NCI-H446 treated with DMSO at 0.1 percent for 48 hours (cell line): ENCODE data around the gene REN.

Source experiments
- DNase-seq: peaks from one replicate; lab custom pipeline; 2025; lab: John Stamatoyannopoulos, UW

Gene REN

GRCh38 chr1:204106825-204107224 lies 59.3 kb downstream of the REN start:
- no peak for DNase-seq

GRCh38 chr1:204105131-204105515 lies 61.0 kb downstream of the REN start:
- no peak for DNase-seq
